GM10266 (cell line): ENCODE results near the gene EDEM1.
"Not testable (repeated sequence)": the region's sequence is repeated elsewhere in the genome, so short reads cannot be mapped to it uniquely, and the experiment has no call there.

Experiments
- DNase-seq: peaks from one replicate; pipeline ENCODE4 v3.0.0; 2012; ENCODE audit errors: extremely low spot score
- CTCF ChIP-seq: IDR thresholded peaks from 2 replicates; pipeline ENCODE4 v1.5.1; 2012; ENCODE audit warnings: mild to moderate bottlenecking, low read depth; ENCODE audit not compliant: control insufficient read depth, insufficient read depth; ENCODE audit errors: missing control alignments

Gene EDEM1

GRCh38 chr3:5232570-5232969 lies 45.1 kb downstream of the EDEM1 start:
- TF ChIP-seq CTCF, result no peak
- no peak for DNase-seq

GRCh38 chr3:5233026-5233425 lies 45.5 kb downstream of the EDEM1 start:
- DNase-seq, result no peak
- no peak for TF ChIP-seq CTCF

- no peak for TF ChIP-seq CTCF
- DNase-seq, result no peak
These were observed 48.1 kb downstream of the EDEM1 start for GRCh38 chr3:5235655-5236054.

GRCh38 chr3:5238545-5238944 lies 51.0 kb downstream of the EDEM1 start:
- no peak for TF ChIP-seq CTCF
- no peak for DNase-seq

GRCh38 chr3:5239602-5240001 lies 52.1 kb downstream of the EDEM1 start:
- no peak for DNase-seq
- TF ChIP-seq CTCF, result no peak

GRCh38 chr3:5240740-5241139 lies 53.2 kb downstream of the EDEM1 start:
- DNase-seq, result no peak
- TF ChIP-seq CTCF, result no peak

- DNase-seq, result not testable (repeated sequence)
These were observed 55.3 kb downstream of the EDEM1 start for GRCh38 chr3:5242785-5243184.

- no peak for DNase-seq
- no peak for TF ChIP-seq CTCF
These were observed 58.4 kb downstream of the EDEM1 start for GRCh38 chr3:5245927-5246326.
